ENCODE data around the gene VMAC.

Gene VMAC

GRCh38 chr19:5949792-5950305, 45.2 kb downstream of the VMAC start:
- Histone ChIP-seq H3K27ac (ENCODE audit: low read depth, low read length) (no peak overlapping the region), H3K4me1 (ENCODE audit: control insufficient read depth, low read length) (peaks cover 36% of the 10 kb centered on the region), H3K4me2 (ENCODE audit: low read length) (no peak overlapping the region), H4K20me1 (ENCODE audit: control insufficient read depth, insufficient read depth, low read depth, low read length) (peaks cover 34% of the 10 kb centered on the region), H3K36me3 (ENCODE audit: control insufficient read depth, low read length) (peaks cover 55% of the 10 kb centered on the region), H3K9me3 (ENCODE audit: control insufficient read depth, insufficient read depth, low read length) (no peaks in the 10 kb centered on the region), H3K4me3 (ENCODE audit: low read length) (no peak overlapping the region), H3F3A (ENCODE audit: control insufficient read depth, insufficient read depth) (no peaks in the 10 kb centered on the region), H3K9me2 (replicated peaks; ENCODE audit: control insufficient read depth, low read length) (no peaks in the 10 kb centered on the region), H3K27me3 (ENCODE audit: control insufficient read depth, low read length) (no peaks in the 10 kb centered on the region), H3K79me2 (ENCODE audit: control insufficient read depth, low read length) (peaks cover 97% of the 10 kb centered on the region)
- TF ChIP-seq EZH2phosphoT487 (IDR thresholded peaks at IDR 0.05; ENCODE audit: borderline replicate concordance, low read length): no peak
- no peak for TF ChIP-seq CTCF (IDR thresholded peaks at IDR 0.05; ENCODE audit: low read depth, low read length, poor library complexity, severe bottlenecking)

GRCh38 chr19:5950741-5951140, 46.1 kb downstream of the VMAC start:
- peaks cover 50% of the 10 kb centered on the region for H3K36me3 ChIP-seq (ENCODE audit: control insufficient read depth, low read length)

GRCh38 chr19:5951338-5951861, 46.7 kb downstream of the VMAC start:
- Histone ChIP-seq H4K20me1 (ENCODE audit: control insufficient read depth, insufficient read depth, low read depth, low read length) (peaks cover 28% of the 10 kb centered on the region), H3K9me3 (ENCODE audit: control insufficient read depth, insufficient read depth, low read length) (no peaks in the 10 kb centered on the region), H3K27me3 (ENCODE audit: control insufficient read depth, low read length) (no peaks in the 10 kb centered on the region), H3K9me2 (replicated peaks; ENCODE audit: control insufficient read depth, low read length) (no peaks in the 10 kb centered on the region), H3K27ac (ENCODE audit: low read depth, low read length) (no peak overlapping the region), H3F3A (ENCODE audit: control insufficient read depth, insufficient read depth) (no peaks in the 10 kb centered on the region), H3K79me2 (ENCODE audit: control insufficient read depth, low read length) (peaks cover 97% of the 10 kb centered on the region), H3K4me1 (ENCODE audit: control insufficient read depth, low read length) (peaks cover 50% of the 10 kb centered on the region), H3K4me3 (ENCODE audit: low read length) (no peak overlapping the region), H3K36me3 (ENCODE audit: control insufficient read depth, low read length) (peaks cover 43% of the 10 kb centered on the region), H3K4me2 (ENCODE audit: low read length) (no peak overlapping the region)
- TF ChIP-seq EZH2phosphoT487 (IDR thresholded peaks at IDR 0.05; ENCODE audit: borderline replicate concordance, low read length) (no peak), CTCF (IDR thresholded peaks at IDR 0.05; ENCODE audit: low read depth, low read length, poor library complexity, severe bottlenecking) (no peak)

More at GRCh38 chr19:5950741-5951140, 46.1 kb downstream of the VMAC start:
- Histone ChIP-seq H3F3A (ENCODE audit: control insufficient read depth, insufficient read depth) (no peaks in the 10 kb centered on the region), H4K20me1 (ENCODE audit: control insufficient read depth, insufficient read depth, low read depth, low read length) (peaks cover 28% of the 10 kb centered on the region), H3K27me3 (ENCODE audit: control insufficient read depth, low read length) (no peaks in the 10 kb centered on the region), H3K4me2 (ENCODE audit: low read length) (no peak overlapping the region), H3K27ac (ENCODE audit: low read depth, low read length) (no peak overlapping the region), H3K4me1 (ENCODE audit: control insufficient read depth, low read length) (peaks cover 43% of the 10 kb centered on the region), H3K9me2 (replicated peaks; ENCODE audit: control insufficient read depth, low read length) (no peaks in the 10 kb centered on the region), H3K9me3 (ENCODE audit: control insufficient read depth, insufficient read depth, low read length) (no peaks in the 10 kb centered on the region), H3K4me3 (ENCODE audit: low read length) (no peak overlapping the region), H3K79me2 (ENCODE audit: control insufficient read depth, low read length) (peaks cover 97% of the 10 kb centered on the region)
- no peak for TF ChIP-seq EZH2phosphoT487 (IDR thresholded peaks at IDR 0.05; ENCODE audit: borderline replicate concordance, low read length)
- no peak for TF ChIP-seq CTCF (IDR thresholded peaks at IDR 0.05; ENCODE audit: low read depth, low read length, poor library complexity, severe bottlenecking)

Data from DOHH2 (cell line).